Measurements from ENCODE around the gene PUS10. TPM values are rescaled to one million over a fixed set of nuclear protein-coding genes. Genes with fewer than 3 reads are reported as not detected.
A peak's percentile ranks its signal among the peaks of the same experiment; 100 is the strongest.

PUS10 gene
- total RNA-seq, 6 experiments from 2014 or later, result 8.6 to 15.3 (median 13.1) TPM

DNA sequence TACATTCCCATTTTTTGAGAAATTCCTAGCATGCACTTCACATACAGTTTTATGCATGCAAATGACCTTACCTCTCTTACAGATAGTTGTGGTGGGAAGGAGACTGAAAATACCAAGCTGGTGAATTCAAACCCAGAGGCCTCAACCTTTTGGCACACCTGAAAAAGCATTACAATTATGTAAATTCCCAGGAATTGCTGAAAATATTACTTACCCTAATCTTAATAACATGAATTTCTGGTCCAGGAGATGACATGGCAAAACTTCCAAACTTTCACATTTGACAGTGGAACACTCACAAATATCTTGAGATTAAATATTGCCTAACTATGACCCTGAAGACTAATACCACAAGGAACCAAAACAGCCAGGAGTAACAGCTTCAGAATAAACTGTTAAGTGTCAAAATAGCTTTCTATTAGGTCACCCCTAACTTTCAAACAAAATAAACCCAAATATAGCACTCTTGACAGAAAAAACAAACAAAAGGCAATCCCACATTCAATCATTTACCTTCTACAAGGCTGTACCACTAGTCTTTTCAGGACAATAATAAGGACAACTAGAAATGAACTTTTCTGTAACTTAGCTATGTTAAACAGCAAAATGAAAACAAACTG lies 11.5 kb downstream of the PUS10 start:
- no peak for ATAC-seq

GRCh38 chr2:61005736-61006135 lies 12.3 kb downstream of the PUS10 start:
- 91% methylated on average over 3 of the region's 3 CpGs for WGBS (ENCODE audit: insufficient coverage, low coverage, low lambda C conversion rate, missing lambda C conversion rate)
- ATAC-seq (no peak), DNase-seq (no peak)
- Histone ChIP-seq H3K27ac (no peak overlapping the region), H3K4me3 (no peak overlapping the region), H3K27me3 (no peaks in the 10 kb centered on the region), H3K4me1 (peaks cover 0 to 4% (median 0%) of the 10 kb centered on the region in 4 donors), H3K9me3 (no peaks in the 10 kb centered on the region), H3K36me3 (no peaks in the 10 kb centered on the region)
- TF ChIP-seq, protein P1, sequence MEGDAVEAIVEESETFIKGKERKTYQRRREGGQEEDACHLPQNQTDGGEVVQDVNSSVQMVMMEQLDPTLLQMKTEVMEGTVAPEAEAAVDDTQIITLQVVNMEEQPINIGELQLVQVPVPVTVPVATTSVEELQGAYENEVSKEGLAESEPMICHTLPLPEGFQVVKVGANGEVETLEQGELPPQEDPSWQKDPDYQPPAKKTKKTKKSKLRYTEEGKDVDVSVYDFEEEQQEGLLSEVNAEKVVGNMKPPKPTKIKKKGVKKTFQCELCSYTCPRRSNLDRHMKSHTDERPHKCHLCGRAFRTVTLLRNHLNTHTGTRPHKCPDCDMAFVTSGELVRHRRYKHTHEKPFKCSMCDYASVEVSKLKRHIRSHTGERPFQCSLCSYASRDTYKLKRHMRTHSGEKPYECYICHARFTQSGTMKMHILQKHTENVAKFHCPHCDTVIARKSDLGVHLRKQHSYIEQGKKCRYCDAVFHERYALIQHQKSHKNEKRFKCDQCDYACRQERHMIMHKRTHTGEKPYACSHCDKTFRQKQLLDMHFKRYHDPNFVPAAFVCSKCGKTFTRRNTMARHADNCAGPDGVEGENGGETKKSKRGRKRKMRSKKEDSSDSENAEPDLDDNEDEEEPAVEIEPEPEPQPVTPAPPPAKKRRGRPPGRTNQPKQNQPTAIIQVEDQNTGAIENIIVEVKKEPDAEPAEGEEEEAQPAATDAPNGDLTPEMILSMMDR (IDR thresholded peaks at IDR 0.05), result no peak
- no peak for TF ChIP-seq POLR2A (IDR thresholded peaks at IDR 0.05)
- intact Hi-C loops (cut with DNase I), result loop anchor here in 1 of 2 donors (10.0 kb wide), 1 partner anchor 301 kb away; no protein-coding TSS in a partner anchor

More for the DNA sequence above, 11.5 kb downstream of the PUS10 start:
- intact Hi-C loops (cut with DNase I), result loop anchor here in 1 of 2 donors (10.0 kb wide), 1 partner anchor 302 kb away; no protein-coding TSS in a partner anchor
- H3K4me3 ChIP-seq, result no peak overlapping the region
- TF ChIP-seq, protein P1 (IDR thresholded peaks at IDR 0.05), result no peak
- TF ChIP-seq POLR2A (IDR thresholded peaks at IDR 0.05), result no peak
- H3K27me3 ChIP-seq, result no peaks in the 10 kb centered on the region
- H3K27ac ChIP-seq, result no peak overlapping the region
- H3K9me3 ChIP-seq, result no peaks in the 10 kb centered on the region
- no peak for DNase-seq
- H3K36me3 ChIP-seq, result no peaks in the 10 kb centered on the region
- peaks cover 0 to 4% (median 0%) of the 10 kb centered on the region in 4 donors for H3K4me1 ChIP-seq

DNA sequence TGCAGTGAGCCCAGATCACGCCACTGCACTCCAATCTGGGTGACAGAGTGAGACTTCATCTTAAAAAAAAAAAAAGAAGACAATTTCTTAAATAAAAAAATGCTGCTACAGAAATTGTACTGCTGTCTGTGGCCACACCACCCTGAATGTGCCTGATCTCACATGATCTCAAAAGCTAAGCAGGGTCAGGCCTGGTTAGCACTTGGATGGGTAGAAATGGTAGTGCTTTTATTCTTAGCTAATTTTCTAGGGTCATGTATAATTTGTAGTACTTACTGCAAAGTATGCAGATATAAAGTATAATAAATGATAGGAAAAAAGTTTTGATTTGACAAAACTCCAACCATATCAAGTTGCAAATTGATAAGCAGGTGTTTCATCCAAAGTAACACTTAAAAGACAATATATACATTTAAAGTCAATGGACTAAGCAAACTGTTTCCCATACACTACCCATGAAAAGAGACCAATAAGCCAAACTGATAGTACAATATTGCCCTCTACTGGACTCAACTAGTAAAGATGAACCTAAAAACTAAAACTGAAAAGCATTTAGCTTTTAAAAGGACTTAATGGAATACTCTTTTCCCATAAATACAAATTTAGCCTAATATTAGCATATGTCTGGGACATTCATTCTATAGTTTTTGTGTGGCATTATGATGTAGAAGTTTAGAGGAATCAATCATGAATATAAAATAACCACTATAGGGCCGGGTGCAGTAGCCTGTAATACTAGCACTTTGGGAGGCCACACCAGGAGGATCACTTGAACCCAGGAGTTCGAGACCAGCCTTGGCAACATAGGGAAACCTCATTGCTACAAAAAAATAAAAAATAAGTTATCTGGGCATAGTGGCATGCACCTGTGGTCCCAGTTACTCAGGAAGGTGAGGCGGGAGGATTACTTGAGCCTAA lies 19.2 kb downstream of the PUS10 start:
- Histone ChIP-seq H3K27ac (no peak overlapping the region), H3K27me3 (no peaks in the 10 kb centered on the region), H3K4me1 (peaks cover 0 to 5% (median 0%) of the 10 kb centered on the region in 4 donors), H3K36me3 (no peaks in the 10 kb centered on the region), H3K4me3 (no peak overlapping the region), H3K9me3 (no peaks in the 10 kb centered on the region)
- DNase-seq (no peak), ATAC-seq (peak; percentile 67 to 80 (median 72))
- no peak for TF ChIP-seq POLR2A (IDR thresholded peaks at IDR 0.05)
- TF ChIP-seq, protein P1 (IDR thresholded peaks at IDR 0.05), result peak; percentile 58 to 67 (median 62)
- intact Hi-C loops (cut with DNase I), result loop anchor here in 1 of 2 donors (10.0 kb wide), 1 partner anchor 204 kb away; no protein-coding TSS in a partner anchor
- WGBS (ENCODE audit: insufficient coverage, low coverage, low lambda C conversion rate, missing lambda C conversion rate), result 71% methylated on average over 4 of the region's 4 CpGs

GRCh38 chr2:60994131-60994530 lies 23.9 kb downstream of the PUS10 start:
- intact Hi-C loops (cut with DNase I), result loop anchor here in 1 of 2 donors (10.0 kb wide), 1 partner anchor 199 kb away; no protein-coding TSS in a partner anchor
- no peak for TF ChIP-seq POLR2A (IDR thresholded peaks at IDR 0.05)
- TF ChIP-seq, protein P1 (IDR thresholded peaks at IDR 0.05), result no peak
- DNase-seq (no peak), ATAC-seq (no peak)
- Histone ChIP-seq H3K27ac (no peak overlapping the region), H3K9me3 (peaks cover 0 to 12% (median 5%) of the 10 kb centered on the region in 4 donors), H3K4me3 (no peak overlapping the region), H3K36me3 (no peaks in the 10 kb centered on the region), H3K4me1 (peaks cover 0 to 5% (median 0%) of the 10 kb centered on the region in 4 donors), H3K27me3 (no peaks in the 10 kb centered on the region)

All from right lobe of liver (tissue), 6 donors.